Natural killer cell (primary cell): ENCODE results near the gene C11orf58. TPM values are rescaled to one million over a fixed set of nuclear protein-coding genes. Genes with fewer than 3 reads are reported as not detected.

Source experiments
- ATAC-seq, 3 donors: fragments of 150-1000 bp in 2 of 3; fragments of 200-7000 bp in 1 of 3; cut with Tn5 transposase; 1 replicate in 1 of 3; 2 replicates in 2 of 3; pipeline ENCODE4 v1.10.0; 2021; ENCODE audit warnings: mild to moderate bottlenecking in 2 of 3, moderate library complexity in 2 of 3
- DNase-seq, 2 donors: peaks; one replicate each; pipeline versions ENCODE4 v3.0.0 to v3.0.0-alpha.2; 2013 to 2021; ENCODE audit warnings: mixed read lengths in 1 of 2
- H3K27ac ChIP-seq: one replicate; pipeline ENCODE4 v1.5.1; 2013; ENCODE audit warnings: mild to moderate bottlenecking, low read length
- H3K27me3 ChIP-seq: one replicate; pipeline ENCODE4 v1.6.1; 2013; ENCODE audit warnings: low read length; ENCODE audit not compliant: control insufficient read depth, insufficient read depth
- H3K36me3 ChIP-seq: one replicate; pipeline ENCODE4 v1.6.1; 2013; ENCODE audit warnings: low read length; ENCODE audit not compliant: control insufficient read depth, insufficient read depth
- H3K4me1 ChIP-seq: one replicate; pipeline ENCODE4 v1.6.1; 2013; ENCODE audit warnings: low read length; ENCODE audit not compliant: control insufficient read depth, insufficient read depth
- H3K4me3 ChIP-seq: one replicate; pipeline ENCODE4 v1.5.1; 2013; ENCODE audit warnings: low read length
- H3K9me3 ChIP-seq: one replicate; pipeline ENCODE4 v1.6.1; 2013; ENCODE audit warnings: low read length; ENCODE audit not compliant: control insufficient read depth, insufficient read depth
- H3K27ac Mint-ChIP-seq, 2 donors: one replicate each; pipeline ENCODE4 v1.8.0; 2022; ENCODE audit warnings: mild to moderate bottlenecking in 2 of 2, mixed read lengths in 2 of 2, moderate library complexity in 1 of 2
- H3K27me3 Mint-ChIP-seq, 2 donors: one replicate each; pipeline ENCODE4 v1.8.0; 2022; ENCODE audit warnings: low read depth in 2 of 2, mixed read lengths in 2 of 2
- H3K36me3 Mint-ChIP-seq: one replicate; pipeline ENCODE4 v1.8.0; 2022; ENCODE audit warnings: mixed read lengths
- H3K4me1 Mint-ChIP-seq, 2 donors: one replicate each; pipeline ENCODE4 v1.8.0; 2022; ENCODE audit warnings: mixed read lengths in 2 of 2
- H3K4me3 Mint-ChIP-seq: one replicate; pipeline ENCODE4 v1.8.0; 2022; ENCODE audit warnings: mild to moderate bottlenecking, moderate library complexity, mixed read lengths
- H3K9me3 Mint-ChIP-seq, 2 donors: one replicate each; pipeline ENCODE4 v1.8.0; 2022; ENCODE audit warnings: mixed read lengths in 2 of 2
- WGBS: methylation state at CpG from one replicate; pipeline ENCODE4 v1.1.7; 2013; ENCODE audit warnings: missing lambda C conversion rate; ENCODE audit not compliant: insufficient coverage; 5-methylcytosine and 5-hydroxymethylcytosine counted together
- intact Hi-C: fragments of 100-400 bp; cut with micrococcal nuclease; formaldehyde crosslinking; loops from one replicate; pipeline ENCODE4 v1.14.2; 2022
- total RNA-seq, 4 donors: library from RNA; stranded (reverse); fragments of 120-200 nt in 1 of 4; gene quantifications; one replicate each; pipeline versions ENCODE4 v1.2.3 to v1.2.4, GENCODE V29; 2013 to 2022
- TF ChIP-seq, protein P1 (sequence below): fragments of 200-600 bp; IDR thresholded peaks from one replicate; pipeline ENCODE4 v1.8.0; 2022; ENCODE audit warnings: antibody characterized with exemption

The C11orf58 gene
- total RNA-seq, 3 donors from 2014 or later (not counting 1 experiment from before 2014, with no cell fraction given), result 109 to 118 (median 115) TPM

DNA sequence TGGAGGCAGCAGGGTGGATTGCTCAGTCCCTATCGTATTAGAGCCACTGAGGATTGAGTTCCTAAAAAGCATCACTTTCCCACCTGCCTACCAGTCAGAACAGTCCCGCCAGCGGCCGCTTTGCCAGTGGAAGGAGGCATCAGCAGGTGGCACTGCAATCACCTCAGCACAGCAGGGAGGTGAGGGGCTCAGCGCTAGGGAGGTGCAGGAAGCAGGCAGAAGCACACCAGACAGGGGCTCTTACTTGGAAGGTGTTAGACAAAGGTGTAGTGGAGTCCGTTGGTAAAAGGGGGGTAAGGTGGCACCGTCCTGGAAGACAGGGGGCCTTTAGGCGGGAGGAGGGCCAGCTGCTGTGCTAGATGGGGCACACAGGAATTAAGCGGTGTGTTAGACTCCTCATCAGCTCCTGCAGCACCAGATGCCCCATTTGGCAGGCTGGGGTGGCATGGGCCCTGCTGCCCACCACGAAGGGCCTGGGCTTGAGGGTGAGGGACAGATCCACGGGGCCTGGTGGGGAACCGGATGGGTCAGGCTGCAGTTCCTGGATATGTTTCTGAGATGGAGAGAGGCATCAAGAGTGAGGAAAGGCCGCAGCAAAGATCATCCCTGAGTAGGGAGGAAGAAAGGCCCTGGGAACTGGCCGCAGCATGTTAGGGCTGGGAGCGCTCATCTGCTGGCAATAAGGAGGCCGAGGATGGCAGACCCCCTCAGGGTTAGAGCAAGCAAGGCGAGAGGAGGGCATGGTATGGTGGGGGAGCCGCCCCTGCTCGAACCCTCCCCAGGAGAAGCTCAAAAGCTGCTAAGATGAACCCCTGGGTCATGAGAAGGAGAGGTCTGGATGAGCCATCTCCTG is 42.5 kb downstream of the C11orf58 start:
- WGBS, result 86% methylated on average over 19 of the region's 19 CpGs
- no peaks in the 10 kb centered on the region for H3K4me1 Mint-ChIP-seq
- no peaks in the 10 kb centered on the region for H3K4me1 ChIP-seq
- ATAC-seq (no peak), DNase-seq (no peak)
- no peaks in the 10 kb centered on the region for H3K36me3 Mint-ChIP-seq
- H3K4me3 ChIP-seq, result no peak overlapping the region
- no peaks in the 10 kb centered on the region for H3K27me3 Mint-ChIP-seq
- no peak overlapping the region for H3K27ac ChIP-seq
- no peaks in the 10 kb centered on the region for H3K9me3 ChIP-seq
- no peaks in the 10 kb centered on the region for H3K27me3 ChIP-seq
- TF ChIP-seq, protein P1, sequence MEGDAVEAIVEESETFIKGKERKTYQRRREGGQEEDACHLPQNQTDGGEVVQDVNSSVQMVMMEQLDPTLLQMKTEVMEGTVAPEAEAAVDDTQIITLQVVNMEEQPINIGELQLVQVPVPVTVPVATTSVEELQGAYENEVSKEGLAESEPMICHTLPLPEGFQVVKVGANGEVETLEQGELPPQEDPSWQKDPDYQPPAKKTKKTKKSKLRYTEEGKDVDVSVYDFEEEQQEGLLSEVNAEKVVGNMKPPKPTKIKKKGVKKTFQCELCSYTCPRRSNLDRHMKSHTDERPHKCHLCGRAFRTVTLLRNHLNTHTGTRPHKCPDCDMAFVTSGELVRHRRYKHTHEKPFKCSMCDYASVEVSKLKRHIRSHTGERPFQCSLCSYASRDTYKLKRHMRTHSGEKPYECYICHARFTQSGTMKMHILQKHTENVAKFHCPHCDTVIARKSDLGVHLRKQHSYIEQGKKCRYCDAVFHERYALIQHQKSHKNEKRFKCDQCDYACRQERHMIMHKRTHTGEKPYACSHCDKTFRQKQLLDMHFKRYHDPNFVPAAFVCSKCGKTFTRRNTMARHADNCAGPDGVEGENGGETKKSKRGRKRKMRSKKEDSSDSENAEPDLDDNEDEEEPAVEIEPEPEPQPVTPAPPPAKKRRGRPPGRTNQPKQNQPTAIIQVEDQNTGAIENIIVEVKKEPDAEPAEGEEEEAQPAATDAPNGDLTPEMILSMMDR, result no peak
- intact Hi-C loops, result no loop called here
- no peaks in the 10 kb centered on the region for H3K36me3 ChIP-seq
- no peaks in the 10 kb centered on the region for H3K9me3 Mint-ChIP-seq
- H3K27ac Mint-ChIP-seq, result peak overlapping the region in 1 of 2 donors; percentile 51
- H3K4me3 Mint-ChIP-seq, result no peak overlapping the region

DNA sequence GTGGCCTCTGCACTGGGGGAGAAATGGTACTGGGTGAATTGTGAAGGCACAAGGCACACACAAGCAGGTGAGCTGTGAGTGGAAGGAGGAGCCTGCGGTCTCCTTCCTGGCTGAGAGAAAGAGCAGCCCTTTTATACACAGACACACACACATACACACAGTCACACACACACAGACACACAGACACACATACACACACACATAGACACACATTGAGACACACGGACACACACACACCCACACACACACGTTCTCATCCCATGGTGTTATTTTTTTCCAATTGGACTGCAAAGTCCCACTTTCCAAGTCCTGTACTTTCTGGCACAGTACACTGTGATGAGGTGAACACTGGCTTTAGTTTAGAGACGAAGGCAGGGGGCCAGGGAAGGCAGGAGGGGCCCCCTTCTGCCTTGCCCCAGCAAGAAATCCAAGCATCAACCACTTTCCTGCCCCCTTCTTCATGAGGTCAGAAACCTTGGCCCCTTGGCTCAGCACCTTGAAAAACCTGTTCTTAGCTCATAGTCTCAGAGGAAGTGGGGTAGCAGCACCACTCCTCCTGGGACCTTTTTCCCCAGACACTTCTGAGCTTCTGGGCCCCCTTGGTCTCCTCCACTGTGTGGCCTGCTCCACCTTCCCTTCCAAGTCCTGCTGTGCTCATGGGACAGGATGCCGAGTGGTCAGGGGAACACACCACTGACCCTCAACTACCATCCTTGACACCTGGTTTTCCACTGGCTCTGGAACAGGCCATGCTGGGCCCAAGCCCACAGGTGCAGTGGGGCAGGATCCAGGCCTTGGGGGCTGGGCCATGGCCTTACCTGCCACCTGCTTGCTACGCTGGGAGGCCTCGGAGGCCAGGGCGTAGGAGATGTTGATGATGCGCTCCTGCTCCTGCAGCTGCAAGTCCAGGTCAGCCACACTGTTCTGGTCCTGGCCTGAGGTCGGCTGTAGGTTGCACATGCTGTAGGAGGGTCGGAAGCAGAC is 43.8 kb downstream of the C11orf58 start:
- no peaks in the 10 kb centered on the region for H3K9me3 Mint-ChIP-seq
- intact Hi-C loops, result no loop called here
- H3K9me3 ChIP-seq, result no peaks in the 10 kb centered on the region
- H3K27ac Mint-ChIP-seq, result no peak overlapping the region
- WGBS, result 91% methylated on average over 11 of the region's 11 CpGs
- DNase-seq (no peak), ATAC-seq (no peak)
- no peak overlapping the region for H3K27ac ChIP-seq
- H3K36me3 ChIP-seq, result no peaks in the 10 kb centered on the region
- H3K4me3 ChIP-seq, result no peak overlapping the region
- no peaks in the 10 kb centered on the region for H3K4me1 Mint-ChIP-seq
- no peaks in the 10 kb centered on the region for H3K36me3 Mint-ChIP-seq
- TF ChIP-seq, protein P1, result no peak
- H3K27me3 Mint-ChIP-seq, result no peaks in the 10 kb centered on the region
- no peaks in the 10 kb centered on the region for H3K4me1 ChIP-seq
- H3K4me3 Mint-ChIP-seq, result no peak overlapping the region
- no peaks in the 10 kb centered on the region for H3K27me3 ChIP-seq

DNA sequence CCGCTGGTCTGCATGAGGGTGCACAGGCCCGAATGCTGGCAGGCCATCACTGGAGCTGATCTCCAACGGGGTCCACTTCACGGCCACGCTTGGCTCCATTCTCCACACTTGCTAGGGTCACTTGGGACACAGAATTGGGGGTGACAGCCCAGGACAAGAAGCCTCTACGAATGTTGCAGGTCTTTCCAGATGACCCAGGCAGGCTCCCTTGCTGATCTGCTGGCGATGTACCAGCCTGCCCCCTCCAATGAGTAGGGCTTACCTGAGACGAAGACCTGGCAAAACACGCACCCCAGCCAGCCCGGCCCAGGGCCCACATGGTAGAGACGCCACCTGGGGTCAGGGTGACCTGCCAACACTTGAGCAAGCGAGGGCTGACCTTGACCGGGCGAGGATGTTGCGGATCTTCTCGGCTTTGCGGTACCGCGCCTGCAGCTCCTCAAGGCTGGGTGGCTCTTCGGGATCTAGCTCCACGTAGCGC is 44.9 kb downstream of the C11orf58 start:
- H3K27ac Mint-ChIP-seq, result no peak overlapping the region
- ATAC-seq (no peak), DNase-seq (no peak)
- Histone ChIP-seq H3K36me3 (no peaks in the 10 kb centered on the region), H3K4me3 (no peak overlapping the region), H3K4me1 (no peaks in the 10 kb centered on the region), H3K27me3 (no peaks in the 10 kb centered on the region), H3K27ac (no peak overlapping the region), H3K9me3 (no peaks in the 10 kb centered on the region)
- no peaks in the 10 kb centered on the region for H3K9me3 Mint-ChIP-seq
- no peak overlapping the region for H3K4me3 Mint-ChIP-seq
- 94% methylated on average over 22 of the region's 22 CpGs for WGBS
- TF ChIP-seq, protein P1, result no peak
- intact Hi-C loops, result no loop called here
- H3K27me3 Mint-ChIP-seq, result no peaks in the 10 kb centered on the region
- no peaks in the 10 kb centered on the region for H3K36me3 Mint-ChIP-seq
- H3K4me1 Mint-ChIP-seq, result no peaks in the 10 kb centered on the region
